ENCODE data around the gene POLR1E.

The POLR1E gene

GRCh38 chr9:37542488-37542887 is 56.7 kb downstream of the POLR1E start:
- no peak for DNase-seq

GRCh38 chr9:37542895-37543294 is 57.1 kb downstream of the POLR1E start:
- DNase-seq: no peak

DNA sequence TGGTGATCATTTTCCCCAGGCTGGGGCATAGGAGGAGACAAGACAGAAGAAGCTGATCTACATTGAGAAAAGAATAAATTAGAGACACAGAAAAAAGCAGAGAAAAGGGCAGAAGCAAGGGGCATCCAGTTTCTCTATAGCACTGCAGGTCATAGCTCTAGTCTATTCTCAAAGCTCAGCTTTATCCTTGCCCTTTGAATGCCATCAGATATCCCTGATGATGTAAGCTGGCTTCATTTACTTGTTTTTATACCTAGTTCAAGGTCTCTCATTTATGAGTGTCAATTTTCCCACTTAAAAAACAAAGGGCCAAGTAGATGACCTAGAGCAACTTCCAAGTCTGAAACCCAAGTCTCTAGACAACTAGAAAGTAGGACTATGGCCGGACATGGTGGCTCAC is 57.7 kb downstream of the POLR1E start:
- DNase-seq: no peak

DNA sequence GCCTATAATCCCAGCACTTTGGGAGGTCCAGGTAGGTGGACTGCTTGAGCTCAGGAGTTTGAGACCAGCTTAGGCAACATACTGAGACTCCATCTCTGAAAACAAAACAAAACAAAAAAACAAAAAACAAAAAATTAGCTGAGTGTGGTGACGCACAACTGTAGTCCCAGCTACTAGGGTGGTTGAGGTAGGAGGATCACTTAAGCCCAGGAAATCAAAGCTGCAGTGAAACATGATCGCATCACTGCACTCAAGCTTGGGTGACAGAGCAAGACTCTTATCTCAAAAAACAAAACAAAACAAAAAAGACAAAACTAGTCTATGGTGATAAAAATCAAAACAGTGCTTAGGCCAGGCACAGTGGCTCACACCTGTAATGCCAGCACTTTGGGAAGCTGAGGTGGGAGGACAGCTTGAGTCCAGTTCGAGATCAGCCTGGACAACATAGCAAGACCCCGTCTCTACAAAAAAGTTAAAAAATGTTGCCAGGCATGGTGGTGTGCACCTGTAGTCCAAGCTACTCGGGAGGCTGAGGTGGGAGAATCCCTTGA is 61.7 kb downstream of the POLR1E start:
- no peak for DNase-seq

- DNase-seq: no peak
Measured at GRCh38 chr9:37549527-37549926, 63.8 kb downstream of the POLR1E start.

DNA sequence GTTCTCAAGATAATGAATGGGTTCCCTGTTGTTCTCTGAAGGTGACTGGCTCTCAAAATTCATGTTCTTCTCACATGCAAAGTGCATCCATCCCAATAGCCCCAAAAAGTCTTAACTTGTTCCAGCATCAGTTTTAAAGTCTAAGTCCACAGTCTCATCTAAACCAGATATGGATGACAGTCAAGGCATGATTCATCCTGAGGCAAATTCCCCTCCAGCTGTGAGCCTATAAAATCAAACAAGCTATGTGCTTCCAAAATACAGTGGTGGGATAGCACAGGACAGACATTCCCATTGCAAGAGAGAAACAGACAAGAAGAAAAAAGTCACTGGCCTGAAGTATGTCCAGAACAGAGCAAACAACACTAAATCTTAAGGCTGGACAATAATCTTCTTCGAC is 65.0 kb downstream of the POLR1E start:
- no peak for DNase-seq

DNA sequence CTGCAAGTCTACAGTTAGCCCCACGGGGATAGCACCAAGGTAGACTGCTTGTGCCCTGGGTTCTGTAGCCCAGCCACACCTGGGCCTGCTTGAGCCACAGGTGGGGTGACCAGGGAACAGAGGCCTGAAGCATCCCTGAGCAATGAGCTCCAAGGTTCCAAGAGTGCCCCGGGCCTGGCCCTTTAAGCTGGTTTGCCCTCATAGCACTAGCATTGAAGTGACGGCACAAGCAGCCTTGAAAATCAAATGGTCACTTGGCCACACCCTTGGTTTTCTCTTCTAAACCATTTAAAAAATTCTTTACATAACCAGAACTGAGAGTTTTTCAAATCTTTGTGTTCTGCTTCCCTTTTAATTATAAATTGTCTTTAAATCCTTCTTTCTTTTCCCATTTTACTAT is 65.7 kb downstream of the POLR1E start:
- no peak for DNase-seq

GRCh38 chr9:37551888-37552287 is 66.1 kb downstream of the POLR1E start:
- DNase-seq: no peak
